Measurements from ENCODE around the gene KRTAP22-2. TPM values are rescaled to one million over a fixed set of nuclear protein-coding genes. Genes with fewer than 3 reads are reported as not detected.

Gene KRTAP22-2
- total and polyA plus RNA-seq, 4 experiments from 2014 or later = not detected

Other genes with a start within 250 kb of the KRTAP22-2 start
- gene KRTAP23-1, start 241.8 kb downstream of the KRTAP22-2 start, total RNA-seq = not detected
- gene KRTAP23-1, start 241.8 kb downstream of the KRTAP22-2 start, polyA plus RNA-seq = not detected
- not detected for gene KRTAP13-2, start 218.1 kb downstream of the KRTAP22-2 start, total RNA-seq
- not detected for gene KRTAP13-2, start 218.1 kb downstream of the KRTAP22-2 start, polyA plus RNA-seq
- not detected for gene KRTAP13-1, start 194.4 kb downstream of the KRTAP22-2 start, total RNA-seq
- gene KRTAP13-1, start 194.4 kb downstream of the KRTAP22-2 start, polyA plus RNA-seq = not detected
- not detected for gene KRTAP13-3, start 164.5 kb downstream of the KRTAP22-2 start, total RNA-seq
- not detected for gene KRTAP13-3, start 164.5 kb downstream of the KRTAP22-2 start, polyA plus RNA-seq
- gene KRTAP13-4, start 160.2 kb downstream of the KRTAP22-2 start, total RNA-seq = not detected
- not detected for gene KRTAP13-4, start 160.2 kb downstream of the KRTAP22-2 start, polyA plus RNA-seq
- gene KRTAP15-1, start 150.1 kb downstream of the KRTAP22-2 start, total RNA-seq = not detected
- not detected for gene KRTAP15-1, start 150.1 kb downstream of the KRTAP22-2 start, polyA plus RNA-seq
- not detected for gene KRTAP19-1, start 110.0 kb downstream of the KRTAP22-2 start, total RNA-seq
- gene KRTAP19-1, start 110.0 kb downstream of the KRTAP22-2 start, polyA plus RNA-seq = not detected
- gene KRTAP19-2, start 103.0 kb downstream of the KRTAP22-2 start, total RNA-seq = not detected
- not detected for gene KRTAP19-2, start 103.0 kb downstream of the KRTAP22-2 start, polyA plus RNA-seq
- gene KRTAP19-3, start 98.4 kb downstream of the KRTAP22-2 start, total RNA-seq = not detected
- not detected for gene KRTAP19-3, start 98.4 kb downstream of the KRTAP22-2 start, polyA plus RNA-seq
- not detected for gene KRTAP19-4, start 93.2 kb downstream of the KRTAP22-2 start, total RNA-seq
- gene KRTAP19-4, start 93.2 kb downstream of the KRTAP22-2 start, polyA plus RNA-seq = not detected
- not detected for gene KRTAP19-5, start 88.3 kb downstream of the KRTAP22-2 start, total RNA-seq
- not detected for gene KRTAP19-5, start 88.3 kb downstream of the KRTAP22-2 start, polyA plus RNA-seq
- not detected for gene KRTAP19-6, start 48.5 kb downstream of the KRTAP22-2 start, total RNA-seq
- gene KRTAP19-6, start 48.5 kb downstream of the KRTAP22-2 start, polyA plus RNA-seq = not detected
- gene KRTAP19-7, start 29.1 kb downstream of the KRTAP22-2 start, total RNA-seq = not detected
- not detected for gene KRTAP19-7, start 29.1 kb downstream of the KRTAP22-2 start, polyA plus RNA-seq
- not detected for gene KRTAP6-3, start 2.0 kb upstream of the KRTAP22-2 start, total RNA-seq
- not detected for gene KRTAP6-3, start 2.0 kb upstream of the KRTAP22-2 start, polyA plus RNA-seq
- gene KRTAP6-2, start 8.5 kb upstream of the KRTAP22-2 start, total RNA-seq = not detected
- gene KRTAP6-2, start 8.5 kb upstream of the KRTAP22-2 start, polyA plus RNA-seq = not detected
- not detected for gene KRTAP22-1, start 10.7 kb upstream of the KRTAP22-2 start, total RNA-seq
- gene KRTAP22-1, start 10.7 kb upstream of the KRTAP22-2 start, polyA plus RNA-seq = not detected
- gene KRTAP6-1, start 23.5 kb upstream of the KRTAP22-2 start, total RNA-seq = not detected
- not detected for gene KRTAP6-1, start 23.5 kb upstream of the KRTAP22-2 start, polyA plus RNA-seq
- gene KRTAP20-1, start 26.0 kb upstream of the KRTAP22-2 start, total RNA-seq = not detected
- not detected for gene KRTAP20-1, start 26.0 kb upstream of the KRTAP22-2 start, polyA plus RNA-seq
- gene KRTAP20-4, start 30.2 kb upstream of the KRTAP22-2 start, total RNA-seq = not detected
- gene KRTAP20-4, start 30.2 kb upstream of the KRTAP22-2 start, polyA plus RNA-seq = not detected
- not detected for gene KRTAP20-2, start 44.8 kb upstream of the KRTAP22-2 start, total RNA-seq
- not detected for gene KRTAP20-2, start 44.8 kb upstream of the KRTAP22-2 start, polyA plus RNA-seq
- gene KRTAP20-3, start 52.5 kb upstream of the KRTAP22-2 start, total RNA-seq = not detected
- not detected for gene KRTAP20-3, start 52.5 kb upstream of the KRTAP22-2 start, polyA plus RNA-seq
- gene KRTAP21-3, start 128.4 kb upstream of the KRTAP22-2 start, total RNA-seq = not detected
- not detected for gene KRTAP21-3, start 128.4 kb upstream of the KRTAP22-2 start, polyA plus RNA-seq
- not detected for gene KRTAP21-2, start 156.9 kb upstream of the KRTAP22-2 start, total RNA-seq
- not detected for gene KRTAP21-2, start 156.9 kb upstream of the KRTAP22-2 start, polyA plus RNA-seq
- gene KRTAP21-1, start 165.0 kb upstream of the KRTAP22-2 start, total RNA-seq = not detected
- not detected for gene KRTAP21-1, start 165.0 kb upstream of the KRTAP22-2 start, polyA plus RNA-seq
- not detected for gene KRTAP8-1, start 222.9 kb upstream of the KRTAP22-2 start, total RNA-seq
- not detected for gene KRTAP8-1, start 222.9 kb upstream of the KRTAP22-2 start, polyA plus RNA-seq
- gene KRTAP7-1, start 239.4 kb upstream of the KRTAP22-2 start, total RNA-seq = not detected
- gene KRTAP7-1, start 239.4 kb upstream of the KRTAP22-2 start, polyA plus RNA-seq = not detected